PFSK-1 (cell line): ENCODE results near the gene DDOST.

Experiments used
- FOXP2 ChIP-seq: optimal IDR thresholded peaks from 2 replicates; pipeline ENCODE3; 2011; ENCODE audit warnings: borderline replicate concordance, control low read depth, inconsistent platforms; ENCODE audit not compliant: insufficient read depth; ENCODE audit errors: extremely low read length, extremely low read depth
- POLR2AphosphoS5 ChIP-seq: IDR thresholded peaks from 2 replicates; pipeline ENCODE4 v1.6.1; 2012; ENCODE audit warnings: low read depth, mild to moderate bottlenecking, control low read depth, low read length, moderate library complexity
- REST ChIP-seq, 2 experiments: IDR thresholded peaks; 2 replicates each; pipeline versions ENCODE4 v1.6.1 to v1.8.0; 2011 to 2012; ENCODE audit warnings: low read depth in 2 of 2, low read length in 2 of 2, control low read depth in 1 of 2, inconsistent platforms in 1 of 2, mild to moderate bottlenecking in 1 of 2, moderate library complexity in 1 of 2; ENCODE audit not compliant: insufficient read depth in 1 of 2
- SIN3A ChIP-seq: IDR thresholded peaks from 2 replicates; pipeline ENCODE4 v1.6.1; 2012; ENCODE audit warnings: mild to moderate bottlenecking, low read length, moderate library complexity, borderline replicate concordance; ENCODE audit not compliant: insufficient read depth
- TAF1 ChIP-seq: IDR thresholded peaks from 2 replicates; pipeline ENCODE4 v1.6.1; 2012; ENCODE audit warnings: low read length, control low read depth, borderline replicate concordance; ENCODE audit not compliant: insufficient read depth

Gene DDOST

GRCh38 chr1:20636785-20637347 lies 24.3 kb downstream of the DDOST start:
- TF ChIP-seq SIN3A = no peak
- no peak for TF ChIP-seq REST (IDR thresholded peaks at IDR 0.05; ENCODE audit: insufficient read depth in 1 of 2, low read depth in 2 of 2, low read length in 2 of 2)
- no peak for TF ChIP-seq POLR2AphosphoS5
- TF ChIP-seq TAF1 = no peak
- TF ChIP-seq FOXP2 = no peak

- TF ChIP-seq POLR2AphosphoS5 (no peak), FOXP2 (no peak), SIN3A (no peak), TAF1 (no peak), REST (IDR thresholded peaks at IDR 0.05; ENCODE audit: insufficient read depth in 1 of 2, low read depth in 2 of 2, low read length in 2 of 2) (no peak)
Measured at GRCh38 chr1:20634594-20635084, 26.5 kb downstream of the DDOST start.

GRCh38 chr1:20634065-20634593 lies 27.0 kb downstream of the DDOST start:
- TF ChIP-seq REST (IDR thresholded peaks at IDR 0.05; ENCODE audit: insufficient read depth in 1 of 2, low read depth in 2 of 2, low read length in 2 of 2) (no peak), POLR2AphosphoS5 (no peak), TAF1 (no peak), SIN3A (no peak), FOXP2 (no peak)

GRCh38 chr1:20633190-20634064 lies 27.7 kb downstream of the DDOST start, which contains the start of gene PINK1:
Gene PINK1 (plus strand): TSS chr1:20633458. CDS start chr1:20633549, 91 bp downstream.
- TF ChIP-seq FOXP2 = no peak
- TF ChIP-seq REST (IDR thresholded peaks at IDR 0.05; ENCODE audit: insufficient read depth in 1 of 2, low read depth in 2 of 2, low read length in 2 of 2) = no peak
- TF ChIP-seq TAF1 = no peak
- TF ChIP-seq POLR2AphosphoS5 = no peak
- TF ChIP-seq SIN3A = no peak
